Central memory CD4-positive, alpha-beta T cell (primary cell): ENCODE measurements around the gene WRAP53.
"Not testable (repeated sequence)": the region's sequence is repeated elsewhere in the genome, so short reads cannot be mapped to it uniquely, and the experiment has no call there.

ENCODE experiments used
- DNase-seq: peaks from one replicate; pipeline ENCODE4 v3.0.0; 2022
- total RNA-seq, 3 experiments: gene quantifications; one replicate each; lab custom pipeline; 2026; lab: John Stamatoyannopoulos, UW

The WRAP53 gene
- total RNA-seq = 11.7 to 21.8 (median 15.0) reads per million in 3 experiments

DNA sequence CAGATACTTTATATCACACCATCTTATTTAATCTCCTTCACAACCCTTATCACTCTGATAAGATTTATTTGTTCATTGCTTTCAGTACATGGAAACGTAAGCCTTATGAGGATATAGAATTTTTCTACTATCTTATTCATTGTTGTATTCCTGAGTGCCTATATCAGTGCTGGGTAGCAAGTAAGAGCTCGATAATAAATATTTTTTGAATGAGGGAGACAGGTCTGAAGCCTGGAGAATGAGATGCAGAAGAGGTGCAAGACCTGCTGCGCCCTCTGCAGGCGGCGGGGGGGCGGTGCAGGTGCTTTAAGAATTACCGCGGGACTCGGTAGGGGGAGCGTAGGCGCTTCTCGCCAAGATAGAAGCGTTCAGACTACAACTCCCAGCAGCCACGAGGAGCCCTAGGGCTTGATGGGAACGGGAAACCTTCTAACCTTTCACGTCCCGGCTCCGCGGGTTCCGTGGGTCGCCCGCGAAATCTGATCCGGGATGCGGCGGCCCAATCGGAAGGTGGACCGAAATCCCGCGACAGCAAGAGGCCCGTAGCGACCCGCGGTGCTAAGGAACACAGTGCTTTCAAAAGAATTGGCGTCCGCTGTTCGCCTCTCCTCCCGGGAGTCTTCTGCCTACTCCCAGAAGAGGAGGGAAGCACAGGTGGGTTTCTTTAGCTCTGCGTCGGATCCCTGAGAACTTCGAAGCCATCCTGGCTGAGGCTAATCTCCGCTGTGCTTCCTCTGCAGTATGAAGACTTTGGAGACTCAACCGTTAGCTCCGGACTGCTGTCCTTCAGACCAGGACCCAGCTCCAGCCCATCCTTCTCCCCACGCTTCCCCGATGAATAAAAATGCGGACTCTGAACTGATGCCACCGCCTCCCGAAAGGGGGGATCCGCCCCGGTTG lies at the start of gene WRAP53:
Gene WRAP53, plus strand, starts transcription at position 570 of the 900 bp plus-strand sequence. Its CDS starts 172 bp downstream, at position 742.
- peak; percentile 95 for DNase-seq

GRCh38 chr17:7640783-7641182 lies 47.5 kb upstream of the WRAP53 start:
- no peak for DNase-seq

- not testable (repeated sequence) for DNase-seq
Measured at GRCh38 chr17:7641635-7642034, 46.6 kb upstream of the WRAP53 start.

DNA sequence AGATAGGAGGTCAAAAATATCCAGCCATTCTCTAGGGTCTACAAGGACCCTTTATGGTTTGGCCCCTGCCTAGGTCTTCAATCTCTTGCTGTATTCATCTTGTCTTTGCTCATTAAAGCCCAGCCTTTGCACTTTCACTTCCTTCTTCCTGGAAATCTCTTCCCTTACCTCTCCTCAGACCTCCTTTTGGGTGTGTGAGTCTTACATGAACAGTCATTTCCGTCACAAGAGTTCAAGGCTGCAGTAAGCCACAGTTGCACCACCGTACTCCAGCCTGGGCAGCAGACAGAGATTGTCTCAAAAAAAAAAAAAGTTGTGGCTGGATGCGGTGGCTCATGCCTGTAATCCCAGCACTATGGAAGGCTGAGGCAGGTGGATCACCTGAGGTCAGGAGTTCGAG lies 43.5 kb upstream of the WRAP53 start:
- no peak for DNase-seq

DNA sequence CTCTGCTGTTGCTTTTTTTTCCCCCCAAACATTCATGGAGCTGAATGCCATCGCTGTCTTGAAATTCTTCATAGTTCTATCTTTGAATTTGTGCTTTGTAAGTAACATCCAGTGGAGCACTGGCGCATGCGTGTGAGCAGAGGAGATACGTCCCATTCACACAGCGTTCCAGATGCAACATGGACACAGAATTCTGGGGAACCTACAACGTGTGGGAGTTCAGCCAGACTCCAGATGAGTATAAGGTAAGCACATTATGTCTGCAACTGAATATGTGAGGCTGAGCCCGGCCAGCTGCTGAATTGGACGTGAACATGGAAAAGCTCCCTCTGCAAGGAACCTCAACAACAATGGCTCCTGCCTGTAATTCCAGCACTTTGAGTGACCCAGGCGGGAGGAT lies 41.8 kb upstream of the WRAP53 start:
- no peak for DNase-seq

DNA sequence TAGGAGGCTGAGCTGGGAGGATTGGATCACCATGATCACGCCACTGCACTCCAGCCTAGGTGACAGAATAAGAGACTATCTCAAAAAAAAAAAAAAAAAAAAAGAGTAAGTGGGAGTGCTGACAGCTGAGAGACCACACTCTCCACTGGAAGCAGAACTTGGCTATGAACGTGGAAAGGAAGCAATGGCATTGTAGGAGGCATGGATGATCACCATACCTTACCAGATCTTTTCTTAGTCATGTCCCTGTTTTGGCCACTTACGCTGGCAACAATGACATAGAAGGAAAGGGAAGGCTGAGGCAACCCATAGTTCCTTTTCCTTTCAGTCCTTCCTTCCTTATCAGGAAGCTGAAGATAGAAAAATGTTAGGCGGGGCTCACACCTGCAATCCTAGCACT lies 41.3 kb upstream of the WRAP53 start:
- no peak for DNase-seq

DNA sequence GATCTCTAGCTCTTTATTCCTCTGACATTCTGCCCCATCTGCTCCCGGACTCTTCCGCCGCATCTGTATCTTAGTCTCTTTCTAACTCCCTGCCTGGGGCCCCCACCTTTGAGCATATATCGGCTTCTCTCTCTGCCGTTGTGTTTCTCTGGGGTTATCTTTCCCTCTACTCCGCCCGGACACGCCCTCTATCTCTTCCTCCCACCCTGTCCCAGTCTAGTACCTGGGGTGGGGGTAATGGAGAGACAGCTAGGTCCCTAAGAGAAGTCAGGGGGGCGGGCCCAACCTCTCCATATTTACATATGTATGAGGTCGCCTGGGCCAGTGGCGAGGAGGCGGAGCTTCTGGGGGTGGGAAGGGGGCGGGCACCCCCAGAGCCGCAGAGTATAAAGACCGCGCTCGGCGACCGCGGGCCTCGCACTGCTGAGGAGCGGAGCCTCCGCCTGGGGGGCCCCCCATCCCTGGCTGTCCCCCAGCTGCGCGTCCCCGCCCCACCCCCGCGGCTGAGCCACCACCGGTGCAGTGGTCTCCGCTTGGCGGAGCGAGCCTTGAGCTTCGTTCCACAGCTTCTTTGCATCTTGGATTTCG lies 37.7 kb upstream of the WRAP53 start, which contains the start of gene ATP1B2:
Gene ATP1B2, plus strand, starts transcription at position 418 of the 588 bp plus-strand sequence. CDS start 593 bp downstream, outside the sequence.
- peak; percentile 62 for DNase-seq

DNA sequence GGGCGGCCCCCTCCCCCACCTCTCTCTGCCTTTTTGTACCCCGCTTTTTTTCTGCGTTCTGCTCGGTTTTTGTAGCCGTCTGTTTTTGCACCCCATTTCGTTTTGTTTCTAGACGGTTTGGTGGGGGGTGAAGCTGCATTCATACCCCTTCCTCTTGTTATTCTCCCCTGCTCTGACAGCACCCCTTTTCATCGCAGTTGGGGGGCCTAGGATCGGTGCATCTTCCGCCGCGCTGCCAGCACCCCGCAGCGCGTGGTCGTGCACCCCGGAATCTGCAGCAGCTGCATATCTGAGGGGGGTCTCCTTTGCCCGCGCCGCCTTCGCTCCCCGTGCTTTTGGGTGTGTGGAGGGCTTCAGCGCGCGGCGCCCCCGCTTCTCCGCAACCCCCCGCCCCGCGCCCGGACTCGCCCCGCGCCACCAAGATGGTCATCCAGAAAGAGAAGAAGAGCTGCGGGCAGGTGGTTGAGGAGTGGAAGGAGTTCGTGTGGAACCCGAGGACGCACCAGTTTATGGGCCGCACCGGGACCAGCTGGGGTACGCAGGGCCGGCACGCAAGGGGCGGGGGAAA lies 37.1 kb upstream of the WRAP53 start:
- no peak for DNase-seq

DNA sequence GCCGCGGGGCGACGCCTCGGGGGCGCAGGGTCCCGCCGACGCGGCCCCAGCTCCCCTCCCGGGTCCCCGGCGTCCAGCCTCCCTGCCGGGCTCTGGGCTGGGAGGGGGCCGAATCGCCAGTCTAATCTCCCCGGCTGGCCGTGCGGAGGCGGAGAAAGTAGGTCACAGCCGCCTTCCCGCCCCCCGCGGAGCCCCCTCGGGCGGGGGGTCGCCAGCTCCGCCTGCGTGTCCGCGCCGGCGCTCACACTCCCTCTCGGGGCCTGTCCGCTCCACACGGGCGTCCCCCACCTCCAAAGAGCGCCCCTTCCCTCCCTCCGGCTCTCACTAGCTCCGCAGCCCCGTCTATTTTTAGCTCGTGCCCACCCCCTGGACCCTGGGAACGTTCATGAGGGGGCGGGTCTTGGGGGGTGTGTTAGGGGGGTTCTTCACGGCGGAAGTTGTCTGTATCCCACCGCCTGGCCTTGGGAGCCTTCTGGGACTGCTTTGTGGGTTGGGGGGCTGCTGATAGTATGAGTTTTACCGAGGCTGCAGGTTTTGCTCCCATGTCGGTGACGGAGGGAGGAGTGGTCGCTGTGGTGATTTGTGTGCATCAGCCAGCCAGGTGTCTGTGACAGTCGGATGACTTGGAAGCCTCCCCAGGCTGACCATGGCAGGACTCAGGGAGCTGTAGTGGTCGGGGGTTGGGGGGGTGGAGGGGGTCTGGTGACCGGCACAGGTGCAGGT lies 36.5 kb upstream of the WRAP53 start:
- no peak for DNase-seq

- DNase-seq = no peak
Measured at GRCh38 chr17:7652388-7653356, 35.6 kb upstream of the WRAP53 start.

DNA sequence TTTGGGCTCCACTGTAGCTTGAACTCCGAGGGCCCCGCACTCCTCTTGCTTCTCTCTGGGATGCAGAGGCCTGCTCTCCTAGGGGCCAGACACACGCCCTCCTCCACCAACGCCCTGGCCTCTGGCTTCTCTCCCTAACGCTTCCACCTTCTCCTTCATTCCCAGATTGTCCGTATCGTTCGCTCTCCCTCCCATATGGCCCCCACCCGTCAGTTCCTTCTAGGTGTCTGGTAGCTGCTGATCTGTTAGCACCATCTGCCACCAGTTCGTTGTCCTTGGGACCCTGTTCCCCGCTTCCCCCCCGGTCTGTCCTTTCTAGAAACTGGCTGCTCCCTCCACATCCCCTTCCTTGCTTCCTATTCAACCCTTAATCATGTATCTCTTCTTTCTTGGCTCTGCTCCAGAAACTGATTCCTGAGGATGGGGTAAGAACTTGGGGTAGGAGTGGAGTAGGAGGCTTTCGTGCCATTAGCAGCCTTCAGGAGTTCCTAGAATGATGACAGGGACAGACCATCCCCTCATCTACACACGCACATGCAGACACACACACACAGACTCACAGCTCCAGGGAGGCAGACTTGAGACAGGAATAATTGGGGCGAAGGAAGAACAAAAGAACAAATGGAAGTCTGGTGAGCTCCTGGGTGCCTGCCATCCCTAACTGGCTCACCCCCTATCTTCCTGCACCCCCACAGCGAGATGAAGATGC lies 33.3 kb upstream of the WRAP53 start:
- DNase-seq = no peak

GRCh38 chr17:7655541-7655840 lies 32.8 kb upstream of the WRAP53 start:
- DNase-seq = no peak

- DNase-seq = no peak
Measured at GRCh38 chr17:7656958-7657609, 31.2 kb upstream of the WRAP53 start.

DNA sequence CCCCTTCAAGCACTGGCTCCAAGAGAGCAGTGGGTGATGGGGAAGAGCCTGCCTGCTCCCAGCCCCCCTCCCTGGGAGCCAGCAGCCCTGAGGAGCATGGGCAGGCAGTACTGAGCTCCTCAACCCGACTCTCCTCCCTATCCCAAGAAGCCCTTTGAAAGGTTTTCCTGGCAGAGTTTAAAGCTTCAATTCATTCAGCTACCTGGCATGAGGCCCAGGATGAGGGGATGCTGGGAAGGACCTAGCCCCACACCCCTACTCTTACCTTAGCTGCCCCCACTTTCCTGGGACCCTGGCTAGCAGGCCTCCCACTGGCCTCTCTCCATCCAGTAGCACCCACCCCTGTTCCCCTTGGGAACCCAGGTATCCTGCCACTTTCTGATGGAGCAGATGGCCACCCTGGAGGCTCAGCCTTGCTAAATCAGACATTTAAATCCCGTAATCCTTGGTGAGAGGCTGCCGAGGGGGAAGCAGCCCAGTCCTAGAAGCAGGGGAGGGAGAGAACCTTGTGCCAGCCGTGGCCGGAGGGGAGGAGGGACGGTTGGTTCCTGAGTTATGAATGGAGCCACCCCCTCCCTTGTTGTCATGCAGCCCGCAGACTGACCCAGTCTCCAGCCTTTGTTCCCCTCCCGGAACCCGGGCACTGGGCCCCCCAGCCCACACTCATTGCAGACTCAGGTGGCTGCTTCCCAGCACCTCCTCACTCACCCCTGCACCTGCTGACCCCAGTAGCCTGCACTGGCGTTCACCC lies 20.4 kb upstream of the WRAP53 start:
- no peak for DNase-seq

GRCh38 chr17:7668482-7668881 lies 19.8 kb upstream of the WRAP53 start:
- no peak for DNase-seq

- no peak for DNase-seq
Measured at GRCh38 chr17:7673239-7673638, 15.0 kb upstream of the WRAP53 start.

DNA sequence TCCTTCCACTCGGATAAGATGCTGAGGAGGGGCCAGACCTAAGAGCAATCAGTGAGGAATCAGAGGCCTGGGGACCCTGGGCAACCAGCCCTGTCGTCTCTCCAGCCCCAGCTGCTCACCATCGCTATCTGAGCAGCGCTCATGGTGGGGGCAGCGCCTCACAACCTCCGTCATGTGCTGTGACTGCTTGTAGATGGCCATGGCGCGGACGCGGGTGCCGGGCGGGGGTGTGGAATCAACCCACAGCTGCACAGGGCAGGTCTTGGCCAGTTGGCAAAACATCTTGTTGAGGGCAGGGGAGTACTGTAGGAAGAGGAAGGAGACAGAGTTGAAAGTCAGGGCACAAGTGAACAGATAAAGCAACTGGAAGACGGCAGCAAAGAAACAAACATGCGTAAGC lies 13.3 kb upstream of the WRAP53 start:
- DNase-seq = no peak

- DNase-seq = no peak
Measured at GRCh38 chr17:7676533-7676932, 11.7 kb upstream of the WRAP53 start.

- DNase-seq = no peak
Measured at GRCh38 chr17:7677388-7678067, 10.7 kb upstream of the WRAP53 start.
